Heart right ventricle (tissue), 16 donors: ENCODE measurements around the gene CHRM1. TPM values are rescaled to one million over a fixed set of nuclear protein-coding genes. Genes with fewer than 3 reads are reported as not detected.

Experiments
- ATAC-seq, 8 donors: fragments of 200-7000 bp; cut with Tn5 transposase; one replicate each; pipeline ENCODE4 v1.9.1; 2020; ENCODE audit warnings: mild to moderate bottlenecking in 8 of 8, moderate library complexity in 8 of 8, moderate number of reproducible peaks in 1 of 8
- DNase-seq, 2 donors: peaks; one replicate each; pipeline ENCODE4 v3.0.0-alpha.2; 2020
- H3K27ac ChIP-seq, 10 donors: fragments of 200-600 bp; sonication (generic) in 2 of 10; one replicate each; pipeline versions ENCODE4 v1.5.0 to v1.8.0; 2020 to 2022; ENCODE audit warnings: mild to moderate bottlenecking in 3 of 10
- H3K27me3 ChIP-seq, 7 donors: fragments of 200-600 bp; one replicate each; pipeline ENCODE4 v1.8.0; 2021 to 2022; ENCODE audit warnings: mild to moderate bottlenecking in 2 of 7
- H3K36me3 ChIP-seq, 9 donors: fragments of 200-600 bp; sonication (generic) in 1 of 9; one replicate each; pipeline versions ENCODE4 v1.5.0 to v1.8.0; 2020 to 2022; ENCODE audit warnings: mild to moderate bottlenecking in 2 of 9
- H3K4me1 ChIP-seq, 9 donors: fragments of 200-600 bp; sonication (generic) in 1 of 9; one replicate each; pipeline versions ENCODE4 v1.5.0 to v1.8.0; 2020 to 2022; ENCODE audit warnings: mild to moderate bottlenecking in 4 of 9
- H3K4me3 ChIP-seq, 10 donors: fragments of 200-600 bp; sonication (generic) in 2 of 10; one replicate each; pipeline versions ENCODE4 v1.5.0 to v1.8.0; 2020 to 2022; ENCODE audit warnings: mild to moderate bottlenecking in 7 of 10, moderate library complexity in 2 of 10
- H3K9me3 ChIP-seq, 11 donors: fragments of 200-600 bp in 10 of 11; sonication (generic) in 2 of 11; one replicate each; pipeline versions ENCODE4 v1.5.0 to v1.8.0; 2013 to 2022; ENCODE audit warnings: mild to moderate bottlenecking in 2 of 11, control low read depth in 1 of 11, moderate library complexity in 1 of 11
- CTCF ChIP-seq, 9 donors: fragments of 200-600 bp; sonication (generic) in 2 of 9; IDR thresholded peaks; one replicate each; pipeline versions ENCODE4 v1.5.0 to v1.8.0; 2021 to 2022; ENCODE audit warnings: antibody characterized with exemption in 9 of 9, mild to moderate bottlenecking in 5 of 9, moderate library complexity in 1 of 9
- WGBS, 2 donors: extraction: QIAGEN DNeasy Blood & Tissue Kit; methylation state at CpG; one replicate each; pipeline ENCODE4 v1.1.7; 2013; ENCODE audit warnings: inconsistent platforms in 1 of 2; 5-methylcytosine and 5-hydroxymethylcytosine counted together
- intact Hi-C, 10 donors: fragments of 100-400 bp; cut with DNase I; formaldehyde crosslinking; loops; one replicate each; pipeline versions ENCODE4 v1.11.1 to v1.14.2; 2022
- polyA plus RNA-seq, 2 donors: library from polyadenylated mRNA; stranded (reverse); fragments of 200-250 nt; gene quantifications; one replicate each; pipeline ENCODE4 v1.2.3, GENCODE V29; 2013
- total RNA-seq, 10 donors: library from RNA; stranded (reverse); fragmentation: NEBNext Ultra II Directional in 3 of 10; extraction: Animal tissue kit (Norgen Biotek cat#: 25700) in 3 of 10; gene quantifications; one replicate each; pipeline versions ENCODE4 v1.2.1 to v1.2.4, GENCODE V29; 2021 to 2023
- donor health status: Arrhythmogenic right ventricular cardiomyopathy.
- donor health status: ischemic (EF 13 %, LVEDD 7.1; RV severe dilation, severe dysfunction).
- donor health status: healthy with polysubstance abuse.
- donor health status: DM: no; HTN: yes; CAD: no.
- donor health status: DM: no; HTN: no; CAD: no.
- donor health status: ischemic (EF 25% LVEDD 6.9; RV normal size, moderate dysfunction).
- donor health status: ischemic (EF 25% LVEDD 5.7; RV mildly dilated, moderate dysfunction).
- donor health status: healthy.
- donor health status: DM: yes; HTN: yes; CAD: no.
- donor health status: Ischemic cardiomyopathy.
- donor health status: ischemic (EF 35%, LVEDD 5.7; RV mildly dilated, moderate dysfunction).
- donor health status: nonischemic (EF 11% LVEDD 7.7; RV severe dilation, severe dysfunction).
- donor health status: DM: yes; HTN: yes; CAD: no.
- donor health status: PGD.
- donor health status: ischemic (EF 29% LVEDD 5.4; RV normal size, mild dysfunction).
- donor health status: nonischemic (EF 23%, LVEDD 6.1; RV moderate dilation, normal function).

The CHRM1 gene
- total and polyA plus RNA-seq, 12 donors: not detected

DNA sequence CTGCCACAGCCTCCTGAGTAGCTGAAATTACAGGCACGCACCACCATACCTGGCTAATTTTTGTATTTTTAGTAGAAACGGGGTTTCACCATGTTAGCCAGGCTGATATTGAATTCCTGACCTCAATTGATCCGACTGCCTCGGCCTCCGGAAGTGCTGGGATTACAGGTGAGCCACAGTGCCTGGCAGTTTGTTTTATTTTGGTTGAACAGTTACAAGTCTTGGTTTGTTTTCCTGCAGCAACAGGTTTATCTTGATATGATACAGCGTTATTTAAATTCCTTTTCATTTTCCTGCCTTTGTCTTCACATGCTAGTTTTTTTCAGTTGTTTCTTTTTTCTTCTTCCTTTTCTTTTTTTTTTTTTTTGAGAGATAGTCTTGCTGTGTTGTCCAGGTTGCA, 44.5 kb downstream of the CHRM1 start:
- Histone ChIP-seq H3K9me3 (no peaks in the 10 kb centered on the region), H3K4me1 (peaks cover 10 to 20% (median 15%) of the 10 kb centered on the region in 9 donors), H3K4me3 (no peak overlapping the region), H3K36me3 (no peaks in the 10 kb centered on the region), H3K27ac (no peak overlapping the region), H3K27me3 (no peaks in the 10 kb centered on the region)
- DNase-seq (no peak), ATAC-seq (no peak)
- intact Hi-C loops: no loop called here
- no peak for TF ChIP-seq CTCF (IDR thresholded peaks at IDR 0.05)
- 86 to 93% methylated on average over 6 of the region's 6 CpGs for WGBS, 2 donors

DNA sequence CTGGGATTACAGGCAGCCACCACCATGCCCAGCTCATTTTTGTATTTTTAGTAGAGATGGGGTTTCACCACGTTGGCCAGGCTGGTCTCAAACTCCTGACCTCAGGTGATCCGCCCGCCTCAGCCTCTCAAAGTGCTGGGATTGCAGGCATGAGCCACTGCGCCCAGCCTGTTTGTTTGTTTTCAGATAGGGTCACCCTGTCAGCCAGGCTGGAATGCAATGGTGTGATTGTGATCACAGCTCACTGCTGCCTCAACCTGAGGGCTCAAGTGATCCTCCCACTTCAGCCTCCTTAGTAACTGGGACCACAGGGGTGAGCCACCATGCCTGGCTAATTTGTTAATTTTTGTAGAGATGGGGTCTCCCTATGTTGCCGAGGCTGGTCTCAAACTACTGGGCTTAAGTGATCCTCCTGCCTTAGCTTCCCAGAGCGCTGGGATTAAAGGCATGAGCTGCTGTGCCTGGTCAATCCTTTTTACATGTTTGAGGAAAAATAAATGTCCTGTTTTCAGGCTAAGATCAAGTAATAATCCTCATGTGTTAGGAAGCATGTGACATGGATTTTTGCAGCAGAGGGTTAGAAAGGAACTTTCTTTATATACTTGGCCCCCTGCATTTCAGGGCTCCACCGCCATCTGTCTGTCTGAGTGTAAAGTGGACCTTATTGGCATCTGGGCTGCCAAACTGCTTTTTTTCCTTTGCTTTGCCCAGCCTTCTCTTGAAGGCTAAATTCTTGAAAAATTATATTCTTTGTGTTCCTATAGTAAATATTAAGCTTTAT, 45.3 kb downstream of the CHRM1 start:
- no peak for TF ChIP-seq CTCF (IDR thresholded peaks at IDR 0.05)
- DNase-seq (no peak), ATAC-seq (no peak)
- no peaks in the 10 kb centered on the region for H3K27me3 ChIP-seq
- WGBS, 2 donors: 83 to 93% methylated on average over 6 to 7 of the region's 7 CpGs
- intact Hi-C loops: no loop called here
- no peak overlapping the region for H3K27ac ChIP-seq
- H3K36me3 ChIP-seq: no peaks in the 10 kb centered on the region
- no peaks in the 10 kb centered on the region for H3K9me3 ChIP-seq
- H3K4me1 ChIP-seq: peaks cover 10 to 20% (median 15%) of the 10 kb centered on the region in 9 donors
- no peak overlapping the region for H3K4me3 ChIP-seq

DNA sequence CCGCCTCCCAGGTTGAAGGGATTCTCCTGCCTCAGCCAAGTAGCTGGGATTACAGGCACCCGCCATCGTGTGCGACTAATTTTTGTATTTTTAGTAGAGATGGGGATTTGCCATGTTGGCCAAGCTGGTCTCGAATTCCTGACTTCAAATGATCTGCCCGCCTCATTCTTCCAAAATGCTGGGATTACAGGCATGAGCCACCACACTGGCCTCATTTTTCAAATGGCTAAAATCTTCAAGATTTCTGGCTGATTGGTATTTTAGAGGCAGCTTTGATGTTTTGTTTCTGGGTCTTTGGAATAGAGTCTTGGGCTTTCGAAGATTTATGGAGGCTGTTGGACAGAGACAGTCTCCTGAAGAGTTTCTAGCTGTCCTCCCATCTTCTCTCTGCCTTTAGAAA, 46.3 kb downstream of the CHRM1 start:
- no peak overlapping the region for H3K4me3 ChIP-seq
- 97% methylated on average over 7 of the region's 7 CpGs for WGBS, 2 donors
- no peak for ATAC-seq

GRCh38 chr11:62865635-62866034, 55.5 kb downstream of the CHRM1 start:
- Histone ChIP-seq H3K27me3 (no peaks in the 10 kb centered on the region), H3K27ac (no peak overlapping the region), H3K4me1 (peaks cover 0 to 11% (median 0%) of the 10 kb centered on the region in 9 donors), H3K4me3 (no peak overlapping the region), H3K36me3 (no peaks in the 10 kb centered on the region), H3K9me3 (no peaks in the 10 kb centered on the region)
- 79 to 81% methylated on average over 6 of the region's 6 CpGs for WGBS, 2 donors
- TF ChIP-seq CTCF (IDR thresholded peaks at IDR 0.05): no peak
- intact Hi-C loops: loop anchor here in 5 of 10 donors (10.0 kb wide), 4 partner anchors 81 to 481 kb away; partner anchors contain the start of genes SCGB1A1 (in 1 of the 5) and TMEM179B (in 1 of the 5)
- no peak for ATAC-seq
- no peak for DNase-seq

More for the DNA sequence above, 46.3 kb downstream of the CHRM1 start:
- Histone ChIP-seq H3K27me3 (no peaks in the 10 kb centered on the region), H3K36me3 (no peaks in the 10 kb centered on the region), H3K4me1 (peaks cover 5 to 13% (median 10%) of the 10 kb centered on the region in 9 donors), H3K27ac (no peak overlapping the region), H3K9me3 (no peaks in the 10 kb centered on the region)
- DNase-seq: no peak
- no peak for TF ChIP-seq CTCF (IDR thresholded peaks at IDR 0.05)
- intact Hi-C loops: no loop called here
